ENCODE measurements around the gene CEACAM1.

GRCh38 chr19:42501733-42502132 is 26.5 kb downstream of the CEACAM1 start:
- TF ChIP-seq ISL1 (CRISPR knock-in tag; IDR thresholded peaks at IDR 0.05) = no peak
- TF ChIP-seq PATZ1 (CRISPR knock-in tag; IDR thresholded peaks at IDR 0.05; ENCODE audit: borderline replicate concordance) = no peak
- no peak for TF ChIP-seq ESRRG (CRISPR knock-in tag; IDR thresholded peaks at IDR 0.05)
- no peak for TF ChIP-seq ARNTL (CRISPR knock-in tag; IDR thresholded peaks at IDR 0.05; ENCODE audit: borderline replicate concordance, low read depth)
- no peak for TF ChIP-seq ZNF70 (CRISPR knock-in tag; IDR thresholded peaks at IDR 0.05)
- TF ChIP-seq CREB5 (CRISPR knock-in tag; IDR thresholded peaks at IDR 0.05; ENCODE audit: low read depth) = no peak
- TF ChIP-seq TCF4 (CRISPR knock-in tag; IDR thresholded peaks at IDR 0.05; ENCODE audit: borderline replicate concordance) = no peak
- TF ChIP-seq CSDC2 (CRISPR knock-in tag; IDR thresholded peaks at IDR 0.05) = no peak
- no peak for TF ChIP-seq TOX (CRISPR knock-in tag; IDR thresholded peaks at IDR 0.05; ENCODE audit: borderline replicate concordance)
- TF ChIP-seq RARB (CRISPR knock-in tag; IDR thresholded peaks at IDR 0.05) = no peak
- no peak for TF ChIP-seq ZNF565 (CRISPR knock-in tag; conservative IDR thresholded peaks at IDR 0.05; ENCODE audit: low read depth)
